NCI-H2227 (cell line): ENCODE results near the gene AP2A1.

Experiments
- DNase-seq: peaks from one replicate; lab custom pipeline; 2025; ENCODE audit not compliant: unreplicated experiment; lab: John Stamatoyannopoulos, UW

AP2A1 gene

GRCh38 chr19:49854378-49855263, 87.8 kb downstream of the AP2A1 start:
- DNase-seq, result no peak

GRCh38 chr19:49855277-49855675, 88.5 kb downstream of the AP2A1 start:
- DNase-seq, result no peak

GRCh38 chr19:49855676-49856573, 89.1 kb downstream of the AP2A1 start:
- no peak for DNase-seq

GRCh38 chr19:49856574-49857021, 89.8 kb downstream of the AP2A1 start:
- DNase-seq, result no peak
